H1 (cell line): Measurements from ENCODE around the gene SUCLG2.

Experiments used
- CBX8 ChIP-seq: fragments of 300-800, 300-1000 bp; sonication (generic); IDR thresholded peaks from 2 replicates; pipeline ENCODE4 v1.7.1; 2016; ENCODE audit warnings: low read depth, low read length, borderline replicate concordance
- CTCF ChIP-seq, 3 experiments: IDR thresholded peaks; 1 replicate in 2 of 3; 2 replicates in 1 of 3; pipeline versions ENCODE4 v1.5.1 to v1.6.1; 2011; ENCODE audit warnings: low read length in 3 of 3, mild to moderate bottlenecking in 3 of 3, inconsistent platforms in 2 of 3, low read depth in 1 of 3, moderate library complexity in 1 of 3; ENCODE audit not compliant: insufficient read depth in 1 of 3; ENCODE audit errors: control extremely low read depth in 1 of 3
- EGR1 ChIP-seq: IDR thresholded peaks from 2 replicates; pipeline ENCODE4 v1.6.1; 2011; ENCODE audit warnings: low read depth, low read length, borderline replicate concordance
- EP300 ChIP-seq, 2 experiments: IDR thresholded peaks; 1 replicate in 1 of 2; 2 replicates in 1 of 2; pipeline ENCODE4 v1.6.1; 2011 to 2012; ENCODE audit warnings: low read depth in 2 of 2, low read length in 2 of 2, mild to moderate bottlenecking in 2 of 2, borderline replicate concordance in 1 of 2, inconsistent platforms in 1 of 2, moderate library complexity in 1 of 2
- GABPA ChIP-seq: IDR thresholded peaks from 2 replicates; pipeline ENCODE4 v1.6.1; 2011; ENCODE audit warnings: mild to moderate bottlenecking, low read length, moderate library complexity, borderline replicate concordance; ENCODE audit not compliant: insufficient read depth
- MAX ChIP-seq: IDR thresholded peaks from 2 replicates; pipeline ENCODE4 v1.6.1; 2012; ENCODE audit warnings: inconsistent platforms
- NRF1 ChIP-seq: IDR thresholded peaks from 2 replicates; pipeline ENCODE4 v1.6.1; 2011; ENCODE audit warnings: mild to moderate bottlenecking, low read depth, low read length, improper control_type of control experiment
- POLR2A ChIP-seq, 2 experiments: IDR thresholded peaks; 1 replicate in 1 of 2; 2 replicates in 1 of 2; pipeline ENCODE4 v1.6.1; 2011; ENCODE audit warnings: low read depth in 2 of 2, low read length in 2 of 2, mild to moderate bottlenecking in 2 of 2; ENCODE audit errors: control extremely low read depth in 1 of 2
- RAD21 ChIP-seq, 2 experiments: IDR thresholded peaks in 1 of 2; conservative IDR thresholded peaks in 1 of 2; 2 replicates each; pipeline ENCODE4 v1.6.1; 2011; ENCODE audit warnings: low read depth in 2 of 2, low read length in 2 of 2, improper control_type of control experiment in 1 of 2, inconsistent platforms in 1 of 2, mild to moderate bottlenecking in 1 of 2, moderate library complexity in 1 of 2
- TAF1 ChIP-seq: IDR thresholded peaks from 2 replicates; pipeline ENCODE4 v1.6.1; 2011; ENCODE audit warnings: mild to moderate bottlenecking, low read depth, low read length

- no peak for TF ChIP-seq CTCF (IDR thresholded peaks at IDR 0.05; ENCODE audit: control extremely low read depth in 1 of 3, insufficient read depth in 1 of 3, low read depth in 1 of 3, low read length in 3 of 3)
- TF ChIP-seq POLR2A (IDR thresholded peaks at IDR 0.05; ENCODE audit: control extremely low read depth in 1 of 2, low read depth in 2 of 2, low read length in 2 of 2): no peak
- TF ChIP-seq CBX8: no peak
- TF ChIP-seq TAF1: no peak
- no peak for TF ChIP-seq MAX
- TF ChIP-seq EP300 (IDR thresholded peaks at IDR 0.05; ENCODE audit: borderline replicate concordance in 1 of 2, low read depth in 2 of 2, low read length in 2 of 2): no peak
- no peak for TF ChIP-seq RAD21 (IDR thresholded peaks at IDR 0.05 in 1 of 2, conservative IDR thresholded peaks at IDR 0.05 in 1 of 2; ENCODE audit: low read depth in 2 of 2, low read length in 2 of 2)
- no peak for TF ChIP-seq EGR1
- TF ChIP-seq GABPA: no peak
- no peak for TF ChIP-seq NRF1
Observed at GRCh38 chr3:67656614-67657013, 2.2 kb upstream of the SUCLG2 start.
